Transverse colon (tissue), 3 donors: ENCODE results near the gene COQ2.

Source experiments
- CTCF ChIP-seq, 5 experiments: fragments of 200-600 bp in 3 of 5; fragments of 450-650 bp in 2 of 5; sonication (generic) in 3 of 5; IDR thresholded peaks; 1 replicate in 2 of 5; 2 replicates in 3 of 5; pipeline ENCODE4 v1.5.1; 2016 to 2017; ENCODE audit warnings: antibody characterized with exemption in 5 of 5, inconsistent platforms in 3 of 5, mild to moderate bottlenecking in 2 of 5, moderate library complexity in 1 of 5
- EP300 ChIP-seq: sonication (generic); formaldehyde crosslinking; IDR thresholded peaks from one replicate; pipeline ENCODE4 v1.6.1; 2017; ENCODE audit warnings: antibody characterized with exemption, low read depth
- POLR2A ChIP-seq: fragments of 450-650 bp; IDR thresholded peaks from one replicate; pipeline ENCODE4 v1.6.1; 2016; ENCODE audit warnings: antibody characterized with exemption, mild to moderate bottlenecking, moderate library complexity

GRCh38 chr4:83307920-83308319 lies 23.3 kb upstream of the COQ2 start:
- TF ChIP-seq POLR2A (no peak), CTCF (IDR thresholded peaks at IDR 0.05) (no peak), EP300 (no peak)
